ENCODE results near the gene ARIH1.
A peak's percentile ranks its signal among the peaks of the same experiment; 100 is the strongest.

The ARIH1 gene

GRCh38 chr15:72540606-72541237, 66.6 kb downstream of the ARIH1 start:
- DNase-seq, result no peak

- DNase-seq, result no peak
Measured at GRCh38 chr15:72541674-72542073, 67.5 kb downstream of the ARIH1 start.

- DNase-seq, result no peak
Measured at GRCh38 chr15:72545156-72545555, 71.0 kb downstream of the ARIH1 start.

- peak; percentile 61 to 75 (median 62) for DNase-seq
Measured at GRCh38 chr15:72554471-72555425, 80.6 kb downstream of the ARIH1 start.

- DNase-seq, result peak in 1 of 3 donors; percentile 13
Measured at GRCh38 chr15:72559781-72560180, 85.7 kb downstream of the ARIH1 start.

- DNase-seq, result no peak
Measured at GRCh38 chr15:72560458-72560857, 86.3 kb downstream of the ARIH1 start.

GRCh38 chr15:72562386-72562785, 88.3 kb downstream of the ARIH1 start:
- DNase-seq, result peak in 2 of 3 donors; percentile 40 to 60

GRCh38 chr15:72562878-72563277, 88.7 kb downstream of the ARIH1 start:
- DNase-seq, result no peak

GRCh38 chr15:72564091-72564490, 90.0 kb downstream of the ARIH1 start:
- peak; percentile 26 to 73 (median 59) for DNase-seq

GRCh38 chr15:72566973-72567372, 92.8 kb downstream of the ARIH1 start:
- DNase-seq, result no peak

- peak; percentile 43 to 59 (median 43) for DNase-seq
Measured at GRCh38 chr15:72570059-72570458, 95.9 kb downstream of the ARIH1 start.

- no peak for DNase-seq
Measured at GRCh38 chr15:72579814-72580213, 105.7 kb downstream of the ARIH1 start.

- DNase-seq, result no peak
Measured at GRCh38 chr15:72584006-72584405, 109.9 kb downstream of the ARIH1 start.

GRCh38 chr15:72585025-72585424, 110.9 kb downstream of the ARIH1 start:
- DNase-seq, result no peak

- peak; percentile 13 to 29 (median 14) for DNase-seq
Measured at GRCh38 chr15:72585476-72586058, 111.4 kb downstream of the ARIH1 start.

- DNase-seq, result no peak
Measured at GRCh38 chr15:72588096-72588495, 114.0 kb downstream of the ARIH1 start.

- DNase-seq, result no peak
Measured at GRCh38 chr15:72590427-72590826, 116.3 kb downstream of the ARIH1 start.

- DNase-seq, result no peak
Measured at GRCh38 chr15:72591361-72591760, 117.2 kb downstream of the ARIH1 start.

- DNase-seq, result no peak
Measured at GRCh38 chr15:72592097-72592496, 118.0 kb downstream of the ARIH1 start.

GRCh38 chr15:72592676-72593075, 118.5 kb downstream of the ARIH1 start:
- DNase-seq, result no peak

GRCh38 chr15:72593838-72594237, 119.7 kb downstream of the ARIH1 start:
- DNase-seq, result no peak

GRCh38 chr15:72599855-72600464, 125.8 kb downstream of the ARIH1 start:
- peak; percentile 64 to 74 (median 71) for DNase-seq

GRCh38 chr15:72604794-72605193, 130.7 kb downstream of the ARIH1 start:
- peak in 1 of 3 donors; percentile 13 for DNase-seq

Data from suppressor macrophage treated with lipopolysaccharide for 1 hour (primary cell).